A673 (cell line): ENCODE data around the gene GRK6.

Experiments used
- CTCF ChIP-seq: fragments of 300-800, 200-600 bp; sonication (generic); conservative IDR thresholded peaks from 2 replicates; pipeline ENCODE4 v1.5.1; 2017; ENCODE audit warnings: low read depth, mild to moderate bottlenecking, antibody characterized with exemption, low read length, moderate library complexity, mixed read lengths
- EZH2 ChIP-seq: fragments of 200-600 bp; sonication (generic); IDR thresholded peaks from 2 replicates; pipeline ENCODE4 v1.6.1; 2017; ENCODE audit warnings: borderline replicate concordance, low read depth, mild to moderate bottlenecking, mixed read lengths, antibody characterized with exemption, low read length; ENCODE audit not compliant: poor library complexity, severe bottlenecking

GRCh38 chr5:177457852-177458681 is 31.6 kb downstream of the GRK6 start:
- TF ChIP-seq EZH2, result no peak
- TF ChIP-seq CTCF, result no peak
